ENCODE measurements around the gene TIMM22.

GRCh38 chr17:1024076-1024475 lies 27.1 kb downstream of the TIMM22 start:
- TF ChIP-seq CTCF (IDR thresholded peaks at IDR 0.05) (no peak), POLR2AphosphoS5 (IDR thresholded peaks at IDR 0.05) (no peak), POLR2A (IDR thresholded peaks at IDR 0.05) (no peak)

Data from upper lobe of left lung (tissue), 4 donors.